ENCODE measurements around the gene RASA2. TPM values are rescaled to one million over a fixed set of nuclear protein-coding genes. Genes with fewer than 3 reads are reported as not detected.

RASA2 gene
- total and polyA plus RNA-seq, 10 of the 15 experiments (the other 5 are each of a cell fraction or from before 2014, with no cell fraction given), result 1.9 to 9.4 (median 7.2) TPM

DNA sequence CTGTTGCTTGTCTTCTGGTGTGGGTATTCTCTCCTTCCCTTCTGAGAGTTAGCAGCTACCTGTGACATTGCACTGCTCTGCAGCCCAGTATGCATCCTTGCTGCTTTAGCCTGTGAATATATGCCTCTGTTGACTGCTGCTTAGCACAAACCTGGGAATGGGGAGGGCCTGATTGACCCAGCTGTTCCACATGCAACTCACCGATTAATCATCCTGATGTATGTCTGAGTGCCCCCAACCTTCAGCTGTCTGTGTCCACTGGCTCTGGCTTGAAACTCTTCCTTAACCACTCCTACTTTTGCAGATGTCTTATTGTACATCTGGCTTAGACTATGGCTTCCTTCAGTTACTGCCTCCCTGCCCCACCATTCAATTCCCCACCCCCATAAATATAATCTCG is 119.1 kb downstream of the RASA2 start:
- H3K36me3 ChIP-seq (ENCODE audit: control insufficient read depth in 2 of 2, insufficient read depth in 2 of 2, low read length in 1 of 2), result peaks cover 0 to 6% of the 10 kb centered on the region in 2 experiments; a peak in 1 of 4 replicates

More for the DNA sequence above, 119.1 kb downstream of the RASA2 start:
- no peaks in the 10 kb centered on the region for H3K27me3 ChIP-seq (replicated peaks in 1 of 2; ENCODE audit: control insufficient read depth in 2 of 2, insufficient read depth in 2 of 2, low read length in 1 of 2)
- no TSS peak for BruUV-seq (replicated peaks)
- in situ Hi-C loops (cut with MboI), result no loop called here
- no peaks in the 10 kb centered on the region for H3K4me1 ChIP-seq (ENCODE audit: control insufficient read depth, insufficient read depth, low read length)
- ChIA-PET SMC1A (ENCODE audit: uncharacterized antibody, unreplicated experiment) (no interaction called here), POLR2A (interaction anchor here (0.6 to 0.7 kb wide), 2 partner anchors 19 to 609 kb away, joined by 4 read pairs; no protein-coding TSS in a partner anchor), CTCF (no interaction called here), RAD21 (ENCODE audit: unreplicated experiment) (no interaction called here)
- no peak overlapping the region for H2AFZ ChIP-seq (ENCODE audit: control insufficient read depth, low read depth, low read length)
- no peak overlapping the region for H3K4me2 ChIP-seq (ENCODE audit: control insufficient read depth, insufficient read depth)
- FAIRE-seq, result no peak
- no peaks in the 10 kb centered on the region for H3K79me2 ChIP-seq (ENCODE audit: control insufficient read depth, insufficient read depth, low read length)
- DNase-seq (ENCODE audit: low read depth, low spot score), result no peak
- H3K4me3 ChIP-seq, result no peak overlapping the region
- 69% methylated on average over 2 of the region's 2 CpGs for WGBS (ENCODE audit: insufficient coverage, insufficient replicate concordance, low lambda C conversion rate, missing lambda C conversion rate)
- H3K27ac ChIP-seq (ENCODE audit: control insufficient read depth, insufficient read depth), result no peak overlapping the region
- TF ChIP-seq, protein P1, sequence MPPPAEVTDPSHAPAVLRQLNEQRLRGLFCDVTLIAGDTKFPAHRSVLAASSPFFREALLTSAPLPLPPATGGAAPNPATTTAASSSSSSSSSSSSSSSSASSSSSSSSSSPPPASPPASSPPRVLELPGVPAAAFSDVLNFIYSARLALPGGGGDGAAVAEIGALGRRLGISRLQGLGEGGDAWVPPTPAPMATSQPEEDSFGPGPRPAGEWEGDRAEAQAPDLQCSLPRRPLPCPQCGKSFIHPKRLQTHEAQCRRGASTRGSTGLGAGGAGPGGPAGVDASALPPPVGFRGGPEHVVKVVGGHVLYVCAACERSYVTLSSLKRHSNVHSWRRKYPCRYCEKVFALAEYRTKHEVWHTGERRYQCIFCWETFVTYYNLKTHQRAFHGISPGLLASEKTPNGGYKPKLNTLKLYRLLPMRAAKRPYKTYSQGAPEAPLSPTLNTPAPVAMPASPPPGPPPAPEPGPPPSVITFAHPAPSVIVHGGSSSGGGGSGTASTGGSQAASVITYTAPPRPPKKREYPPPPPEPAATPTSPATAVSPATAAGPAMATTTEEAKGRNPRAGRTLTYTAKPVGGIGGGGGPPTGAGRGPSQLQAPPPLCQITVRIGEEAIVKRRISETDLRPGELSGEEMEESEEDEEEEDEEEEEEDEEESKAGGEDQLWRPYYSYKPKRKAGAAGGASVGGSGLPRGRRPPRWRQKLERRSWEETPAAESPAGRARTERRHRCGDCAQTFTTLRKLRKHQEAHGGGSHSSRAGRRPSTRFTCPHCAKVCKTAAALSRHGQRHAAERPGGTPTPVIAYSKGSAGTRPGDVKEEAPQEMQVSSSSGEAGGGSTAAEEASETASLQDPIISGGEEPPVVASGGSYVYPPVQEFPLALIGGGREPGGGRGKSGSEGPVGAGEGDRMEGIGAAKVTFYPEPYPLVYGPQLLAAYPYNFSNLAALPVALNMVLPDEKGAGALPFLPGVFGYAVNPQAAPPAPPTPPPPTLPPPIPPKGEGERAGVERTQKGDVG (CRISPR knock-in tag; IDR thresholded peaks at IDR 0.05), result no peak
- no peak for TF ChIP-seq HDAC2 (IDR thresholded peaks at IDR 0.05)
- no peak for TF ChIP-seq ZZZ3 (IDR thresholded peaks at IDR 0.05; ENCODE audit: control insufficient read depth, insufficient read length, low read depth)
- no peak for TF ChIP-seq BHLHE40 (IDR thresholded peaks at IDR 0.05; ENCODE audit: borderline replicate concordance in 1 of 2, low read depth in 2 of 2, low read length in 1 of 2)
- TF ChIP-seq NRF1 (conservative IDR thresholded peaks at IDR 0.05; ENCODE audit: low read depth, low read length), result no peak
- no peak for TF ChIP-seq BCL11A (IDR thresholded peaks at IDR 0.05; ENCODE audit: low read depth, low read length)
- TF ChIP-seq YY1 (IDR thresholded peaks at IDR 0.05; ENCODE audit: low read depth, low read length), result no peak
- TF ChIP-seq SMAD1 (IDR thresholded peaks at IDR 0.05; ENCODE audit: low read depth, partially characterized antibody), result no peak
- no peak for TF ChIP-seq MLLT1 (IDR thresholded peaks at IDR 0.05)
- no peak for TF ChIP-seq CEBPB (IDR thresholded peaks at IDR 0.05; ENCODE audit: borderline replicate concordance in 1 of 2, low read depth in 2 of 2, low read length in 2 of 2)
- no peak for TF ChIP-seq KAT2A (conservative IDR thresholded peaks at IDR 0.05; ENCODE audit: control insufficient read depth, low read depth, low read length)
- no peak for TF ChIP-seq SIX5 (IDR thresholded peaks at IDR 0.05; ENCODE audit: low read depth, low read length, severe bottlenecking)
- no peak for TF ChIP-seq MYB (IDR thresholded peaks at IDR 0.05; ENCODE audit: borderline replicate concordance, low read depth, low read length)
- TF ChIP-seq E4F1 (IDR thresholded peaks at IDR 0.05; ENCODE audit: borderline replicate concordance, partially characterized antibody), result no peak
- no peak for TF ChIP-seq RELA (IDR thresholded peaks at IDR 0.05; ENCODE audit: borderline replicate concordance, partially characterized antibody)
- TF ChIP-seq FOXK2 (IDR thresholded peaks at IDR 0.05), result no peak
- no peak for TF ChIP-seq MYC (IDR thresholded peaks at IDR 0.05; ENCODE audit: insufficient read depth, insufficient read length, insufficient replicate concordance, low read length, severe bottlenecking)
- ATAC-seq, result no peak
- no peak overlapping the region for H3K9ac ChIP-seq (ENCODE audit: control insufficient read depth, insufficient read depth, low read length)
- H3K9me3 ChIP-seq (replicated peaks; ENCODE audit: control insufficient read depth, insufficient read depth, low read length), result no peaks in the 10 kb centered on the region; the same call in 2 of the 3 replicates
- intact Hi-C loops (cut with micrococcal nuclease; ENCODE audit: unreplicated experiment), result no loop called here
- H4K20me1 ChIP-seq (ENCODE audit: control insufficient read depth, insufficient read depth), result no peaks in the 10 kb centered on the region

Data from GM12878 (cell line).